ENCODE data around the gene CFAP61. TPM values are rescaled to one million over a fixed set of nuclear protein-coding genes. Genes with fewer than 3 reads are reported as not detected.

Gene CFAP61
- total RNA-seq, 6 donors from 2014 or later = 0.37 to 14.3 (median 6.1) TPM

- no peak for DNase-seq
- H3K9me3 ChIP-seq = no peaks in the 10 kb centered on the region
- no peaks in the 10 kb centered on the region for H3K36me3 ChIP-seq
- no peak for ATAC-seq (ENCODE audit: low FRiP score in 2 of 2)
- no peak overlapping the region for H3K27ac ChIP-seq
- WGBS, 2 donors = 74 to 80% methylated on average over 1 of the region's 1 CpG
- peaks cover 0 to 7% (median 0%) of the 10 kb centered on the region in 4 donors for H3K4me1 ChIP-seq
- H3K4me3 ChIP-seq = no peak overlapping the region
- TF ChIP-seq POLR2AphosphoS5 (IDR thresholded peaks at IDR 0.05) = no peak
- no peaks in the 10 kb centered on the region for H3K27me3 ChIP-seq
Measured at GRCh38 chr20:20089939-20090338, 37.6 kb downstream of the CFAP61 start.

GRCh38 chr20:20092827-20093226, 40.5 kb downstream of the CFAP61 start:
- no peak for ATAC-seq (ENCODE audit: low FRiP score in 2 of 2)
- no peak for DNase-seq
- H3K4me3 ChIP-seq = no peak overlapping the region
- no peaks in the 10 kb centered on the region for H3K27me3 ChIP-seq
- H3K4me1 ChIP-seq = no peaks in the 10 kb centered on the region
- TF ChIP-seq, protein P1, sequence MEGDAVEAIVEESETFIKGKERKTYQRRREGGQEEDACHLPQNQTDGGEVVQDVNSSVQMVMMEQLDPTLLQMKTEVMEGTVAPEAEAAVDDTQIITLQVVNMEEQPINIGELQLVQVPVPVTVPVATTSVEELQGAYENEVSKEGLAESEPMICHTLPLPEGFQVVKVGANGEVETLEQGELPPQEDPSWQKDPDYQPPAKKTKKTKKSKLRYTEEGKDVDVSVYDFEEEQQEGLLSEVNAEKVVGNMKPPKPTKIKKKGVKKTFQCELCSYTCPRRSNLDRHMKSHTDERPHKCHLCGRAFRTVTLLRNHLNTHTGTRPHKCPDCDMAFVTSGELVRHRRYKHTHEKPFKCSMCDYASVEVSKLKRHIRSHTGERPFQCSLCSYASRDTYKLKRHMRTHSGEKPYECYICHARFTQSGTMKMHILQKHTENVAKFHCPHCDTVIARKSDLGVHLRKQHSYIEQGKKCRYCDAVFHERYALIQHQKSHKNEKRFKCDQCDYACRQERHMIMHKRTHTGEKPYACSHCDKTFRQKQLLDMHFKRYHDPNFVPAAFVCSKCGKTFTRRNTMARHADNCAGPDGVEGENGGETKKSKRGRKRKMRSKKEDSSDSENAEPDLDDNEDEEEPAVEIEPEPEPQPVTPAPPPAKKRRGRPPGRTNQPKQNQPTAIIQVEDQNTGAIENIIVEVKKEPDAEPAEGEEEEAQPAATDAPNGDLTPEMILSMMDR (IDR thresholded peaks at IDR 0.05) = no peak
- no peak for TF ChIP-seq POLR2A (IDR thresholded peaks at IDR 0.05)
- TF ChIP-seq POLR2AphosphoS5 (IDR thresholded peaks at IDR 0.05) = no peak
- TF ChIP-seq EP300 (IDR thresholded peaks at IDR 0.05) = no peak
- 89 to 90% methylated on average over 4 of the region's 4 CpGs for WGBS, 2 donors
- no peaks in the 10 kb centered on the region for H3K9me3 ChIP-seq
- H3K36me3 ChIP-seq = no peaks in the 10 kb centered on the region
- H3K27ac ChIP-seq = no peak overlapping the region

- Histone ChIP-seq H3K27ac (no peak overlapping the region), H3K27me3 (no peaks in the 10 kb centered on the region), H3K36me3 (no peaks in the 10 kb centered on the region), H3K4me3 (no peak overlapping the region), H3K4me1 (no peaks in the 10 kb centered on the region), H3K9me3 (no peaks in the 10 kb centered on the region)
- no peak for ATAC-seq (ENCODE audit: low FRiP score in 2 of 2)
- no peak for DNase-seq
- WGBS, 2 donors = 46 to 75% methylated on average over 6 of the region's 6 CpGs
- TF ChIP-seq EP300 (IDR thresholded peaks at IDR 0.05) = no peak
- TF ChIP-seq POLR2A (IDR thresholded peaks at IDR 0.05) = no peak
- TF ChIP-seq, protein P1 (IDR thresholded peaks at IDR 0.05) = no peak
- TF ChIP-seq POLR2AphosphoS5 (IDR thresholded peaks at IDR 0.05) = no peak
Measured at GRCh38 chr20:20094410-20094809, 42.1 kb downstream of the CFAP61 start.

GRCh38 chr20:20095114-20095872, 43.0 kb downstream of the CFAP61 start:
- no peak overlapping the region for H3K27ac ChIP-seq
- no peak for ATAC-seq (ENCODE audit: low FRiP score in 2 of 2)
- WGBS, 2 donors = 89 to 91% methylated on average over 10 of the region's 10 CpGs

DNA sequence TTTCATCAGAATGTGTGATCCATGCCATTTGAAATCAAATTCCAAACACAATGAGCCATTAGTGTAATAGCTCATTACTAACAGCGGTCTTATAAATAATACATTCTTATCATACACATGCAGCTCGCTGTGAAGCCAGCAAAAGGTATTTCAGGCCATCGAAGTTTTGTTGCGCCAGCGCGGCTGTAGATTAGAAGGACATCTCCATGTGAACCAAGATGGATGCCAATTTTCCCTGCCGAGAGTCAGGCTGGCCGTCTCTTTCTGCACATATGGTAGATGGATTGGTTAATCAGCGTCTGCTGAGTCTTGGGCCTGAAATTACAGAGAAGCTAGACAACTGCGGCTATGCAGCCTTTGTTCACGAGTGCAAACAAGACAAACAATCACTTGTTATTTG, 44.1 kb downstream of the CFAP61 start:
- no peak for DNase-seq
- Histone ChIP-seq H3K4me3 (no peak overlapping the region), H3K4me1 (no peaks in the 10 kb centered on the region), H3K27me3 (no peaks in the 10 kb centered on the region), H3K36me3 (no peaks in the 10 kb centered on the region), H3K27ac (no peak overlapping the region), H3K9me3 (no peaks in the 10 kb centered on the region)
- 68 to 79% methylated on average over 11 of the region's 11 CpGs for WGBS, 2 donors
- ATAC-seq (ENCODE audit: low FRiP score in 2 of 2) = no peak
- TF ChIP-seq POLR2A (IDR thresholded peaks at IDR 0.05) (no peak), POLR2AphosphoS5 (IDR thresholded peaks at IDR 0.05) (no peak)

More at GRCh38 chr20:20095114-20095872, 43.0 kb downstream of the CFAP61 start:
- TF ChIP-seq, protein P1 (IDR thresholded peaks at IDR 0.05) = no peak
- no peak for TF ChIP-seq POLR2A (IDR thresholded peaks at IDR 0.05)
- TF ChIP-seq POLR2AphosphoS5 (IDR thresholded peaks at IDR 0.05) = no peak
- TF ChIP-seq EP300 (IDR thresholded peaks at IDR 0.05) = no peak
- Histone ChIP-seq H3K36me3 (no peaks in the 10 kb centered on the region), H3K4me1 (no peaks in the 10 kb centered on the region), H3K4me3 (no peak overlapping the region), H3K9me3 (no peaks in the 10 kb centered on the region), H3K27me3 (no peaks in the 10 kb centered on the region)
- no peak for DNase-seq

GRCh38 chr20:20100881-20101280, 48.5 kb downstream of the CFAP61 start:
- Histone ChIP-seq H3K27ac (no peak overlapping the region), H3K27me3 (no peaks in the 10 kb centered on the region), H3K4me3 (no peak overlapping the region), H3K9me3 (no peaks in the 10 kb centered on the region), H3K4me1 (no peaks in the 10 kb centered on the region), H3K36me3 (no peaks in the 10 kb centered on the region)
- ATAC-seq (ENCODE audit: low FRiP score in 2 of 2) (no peak), DNase-seq (no peak)
- TF ChIP-seq POLR2A (IDR thresholded peaks at IDR 0.05) (no peak), EP300 (IDR thresholded peaks at IDR 0.05) (no peak), POLR2AphosphoS5 (IDR thresholded peaks at IDR 0.05) (no peak)
- TF ChIP-seq, protein P1 (IDR thresholded peaks at IDR 0.05) = no peak
